Neural crest cell (in vitro differentiated cells): ENCODE results near the gene PCP4. TPM values are rescaled to one million over a fixed set of nuclear protein-coding genes. Genes with fewer than 3 reads are reported as not detected.

Experiments
- DNase-seq: peaks from one replicate; pipeline ENCODE4 v3.0.0; 2021; ENCODE audit warnings: low read depth, mixed read lengths, low spot score
- H3K27ac Mint-ChIP-seq: one replicate; pipeline ENCODE4 v1.8.0; 2021; ENCODE audit warnings: mild to moderate bottlenecking, mixed read lengths; ENCODE audit not compliant: unreplicated experiment
- H3K27me3 Mint-ChIP-seq: 2 replicates; pipeline ENCODE4 v1.8.0; 2021; ENCODE audit warnings: low read depth, mild to moderate bottlenecking, mixed read lengths
- H3K36me3 Mint-ChIP-seq: 2 replicates; pipeline ENCODE4 v1.8.0; 2021; ENCODE audit warnings: low read depth, mild to moderate bottlenecking, mixed read lengths
- H3K4me1 Mint-ChIP-seq: 2 replicates; pipeline ENCODE4 v1.8.0; 2021; ENCODE audit warnings: mixed read lengths
- H3K4me3 Mint-ChIP-seq: one replicate; pipeline ENCODE4 v1.8.0; 2021; ENCODE audit warnings: mild to moderate bottlenecking, mixed read lengths
- H3K9me3 Mint-ChIP-seq: 2 replicates; pipeline ENCODE4 v1.8.0; 2021; ENCODE audit warnings: mixed read lengths
- CTCF ChIP-seq: fragments of 200-600 bp; sonication (generic); conservative IDR thresholded peaks from 2 replicates; pipeline ENCODE4 v1.5.0; 2021; ENCODE audit warnings: antibody characterized with exemption, mild to moderate bottlenecking
- total RNA-seq: library from RNA; stranded (reverse); gene quantifications from 2 replicates; pipeline ENCODE4 v1.2.1, GENCODE V29; 2021

The PCP4 gene
- total RNA-seq, 1 donor from 2014 or later = 1.1 TPM

GRCh38 chr21:39918558-39918957, 51.3 kb downstream of the PCP4 start:
- Mint-ChIP-seq H3K27me3 (peaks cover 4% of the 10 kb centered on the region), H3K36me3 (no peaks in the 10 kb centered on the region), H3K27ac (peak overlapping the region; percentile 21), H3K9me3 (peaks cover 2% of the 10 kb centered on the region), H3K4me1 (peaks cover 16% of the 10 kb centered on the region), H3K4me3 (no peak overlapping the region)
- DNase-seq = no peak
- TF ChIP-seq CTCF = no peak

- no peak overlapping the region for H3K4me3 Mint-ChIP-seq
- no peak for DNase-seq
- H3K9me3 Mint-ChIP-seq = no peaks in the 10 kb centered on the region
- H3K27me3 Mint-ChIP-seq = no peaks in the 10 kb centered on the region
- TF ChIP-seq CTCF = no peak
- no peak overlapping the region for H3K27ac Mint-ChIP-seq
- peaks cover 7% of the 10 kb centered on the region for H3K4me1 Mint-ChIP-seq
- no peaks in the 10 kb centered on the region for H3K36me3 Mint-ChIP-seq
These were observed 56.2 kb downstream of the PCP4 start for GRCh38 chr21:39923476-39923875.

- Mint-ChIP-seq H3K27me3 (peaks cover 3% of the 10 kb centered on the region), H3K9me3 (no peaks in the 10 kb centered on the region), H3K4me3 (no peak overlapping the region), H3K27ac (peak overlapping the region; percentile 27), H3K36me3 (no peaks in the 10 kb centered on the region), H3K4me1 (no peaks in the 10 kb centered on the region)
- TF ChIP-seq CTCF = no peak
- no peak for DNase-seq
These were observed 57.5 kb downstream of the PCP4 start for GRCh38 chr21:39924577-39925308.

GRCh38 chr21:39927304-39927886, 60.2 kb downstream of the PCP4 start:
- peaks cover 5% of the 10 kb centered on the region for H3K27me3 Mint-ChIP-seq
- no peak for DNase-seq
- H3K36me3 Mint-ChIP-seq = no peaks in the 10 kb centered on the region
- H3K27ac Mint-ChIP-seq = no peak overlapping the region
- TF ChIP-seq CTCF = no peak
- H3K4me1 Mint-ChIP-seq = no peaks in the 10 kb centered on the region
- H3K9me3 Mint-ChIP-seq = no peaks in the 10 kb centered on the region
- H3K4me3 Mint-ChIP-seq = no peak overlapping the region

GRCh38 chr21:39932335-39932734, 65.1 kb downstream of the PCP4 start:
- no peak for DNase-seq
- H3K36me3 Mint-ChIP-seq = peaks cover 2% of the 10 kb centered on the region
- H3K4me1 Mint-ChIP-seq = no peaks in the 10 kb centered on the region
- no peaks in the 10 kb centered on the region for H3K9me3 Mint-ChIP-seq
- H3K27ac Mint-ChIP-seq = no peak overlapping the region
- H3K4me3 Mint-ChIP-seq = no peak overlapping the region
- no peak for TF ChIP-seq CTCF
- peaks cover 13% of the 10 kb centered on the region for H3K27me3 Mint-ChIP-seq
